Common myeloid progenitor, CD34-positive (primary cell): Measurements from ENCODE around the gene MACROD2.

ENCODE experiments used
- CTCF ChIA-PET: fragments of 350-600 bp; sonication (Branson Sonifier 250); formaldehyde crosslinking; loops from one replicate; lab custom pipeline; 2021; ENCODE audit warnings: antibody characterized with exemption; lab: Charles Lee
- POLR2A ChIA-PET: fragments of 350-600 bp; sonication (Branson Sonifier 250); formaldehyde crosslinking; loops from one replicate; lab custom pipeline; 2021; ENCODE audit warnings: antibody characterized with exemption; lab: Charles Lee
- DNase-seq, 3 donors: peaks; one replicate each; pipeline versions ENCODE4 v3.0.0 to v3.0.0-alpha.2; 2013
- H3K27ac ChIP-seq, 2 experiments: 1 replicate in 1 of 2; 2 replicates in 1 of 2; pipeline ENCODE4 v1.7.0; 2013; ENCODE audit warnings: inconsistent platforms in 2 of 2, low read length in 2 of 2, mild to moderate bottlenecking in 2 of 2, low read depth in 1 of 2, moderate library complexity in 1 of 2; ENCODE audit not compliant: severe bottlenecking in 2 of 2, insufficient read depth in 1 of 2, poor library complexity in 1 of 2
- H3K27me3 ChIP-seq, 5 experiments: replicated peaks in 2 of 5; 1 replicate in 3 of 5; 2 replicates in 2 of 5; pipeline versions ENCODE4 v1.6.1 to v1.7.0; 2013; ENCODE audit warnings: low read length in 4 of 5, mild to moderate bottlenecking in 2 of 5, moderate library complexity in 2 of 5, inconsistent platforms in 1 of 5; ENCODE audit not compliant: insufficient read depth in 5 of 5, control insufficient read depth in 4 of 5
- H3K36me3 ChIP-seq, 4 experiments: 1 replicate in 2 of 4; 2 replicates in 2 of 4; pipeline versions ENCODE4 v1.6.1 to v1.7.0; 2013; ENCODE audit warnings: low read length in 3 of 4, control low read depth in 1 of 4, mild to moderate bottlenecking in 1 of 4; ENCODE audit not compliant: control insufficient read depth in 4 of 4, insufficient read depth in 4 of 4
- H3K4me1 ChIP-seq, 4 experiments: 1 replicate in 3 of 4; 2 replicates in 1 of 4; pipeline versions ENCODE4 v1.6.1 to v1.7.1; 2013; ENCODE audit warnings: low read length in 3 of 4, mild to moderate bottlenecking in 3 of 4, control low read depth in 1 of 4, inconsistent platforms in 1 of 4, moderate library complexity in 1 of 4; ENCODE audit not compliant: control insufficient read depth in 4 of 4, insufficient read depth in 4 of 4; ENCODE audit errors: control extremely low read depth in 1 of 4
- H3K4me3 ChIP-seq, 7 experiments: 1 replicate in 4 of 7; 2 replicates in 3 of 7; pipeline versions ENCODE4 v1.5.1 to v1.7.0; 2013; ENCODE audit warnings: mild to moderate bottlenecking in 7 of 7, low read length in 6 of 7, moderate library complexity in 6 of 7, inconsistent platforms in 2 of 7, low read depth in 2 of 7, control low read depth in 1 of 7; ENCODE audit not compliant: insufficient read depth in 4 of 7, control insufficient read depth in 1 of 7; ENCODE audit errors: extremely low read depth in 1 of 7
- H3K9me3 ChIP-seq, 5 experiments: 1 replicate in 4 of 5; 2 replicates in 1 of 5; pipeline versions ENCODE4 v1.6.1 to v1.7.1; 2013; ENCODE audit warnings: low read length in 4 of 5, mild to moderate bottlenecking in 2 of 5, inconsistent platforms in 1 of 5, low read depth in 1 of 5, moderate library complexity in 1 of 5; ENCODE audit not compliant: control insufficient read depth in 4 of 5, insufficient read depth in 2 of 5; ENCODE audit errors: control extremely low read depth in 1 of 5
- WGBS: methylation state at CpG from one replicate; pipeline ENCODE4 v1.1.5; 2013; ENCODE audit not compliant: insufficient coverage; 5-methylcytosine and 5-hydroxymethylcytosine counted together

Gene MACROD2

DNA sequence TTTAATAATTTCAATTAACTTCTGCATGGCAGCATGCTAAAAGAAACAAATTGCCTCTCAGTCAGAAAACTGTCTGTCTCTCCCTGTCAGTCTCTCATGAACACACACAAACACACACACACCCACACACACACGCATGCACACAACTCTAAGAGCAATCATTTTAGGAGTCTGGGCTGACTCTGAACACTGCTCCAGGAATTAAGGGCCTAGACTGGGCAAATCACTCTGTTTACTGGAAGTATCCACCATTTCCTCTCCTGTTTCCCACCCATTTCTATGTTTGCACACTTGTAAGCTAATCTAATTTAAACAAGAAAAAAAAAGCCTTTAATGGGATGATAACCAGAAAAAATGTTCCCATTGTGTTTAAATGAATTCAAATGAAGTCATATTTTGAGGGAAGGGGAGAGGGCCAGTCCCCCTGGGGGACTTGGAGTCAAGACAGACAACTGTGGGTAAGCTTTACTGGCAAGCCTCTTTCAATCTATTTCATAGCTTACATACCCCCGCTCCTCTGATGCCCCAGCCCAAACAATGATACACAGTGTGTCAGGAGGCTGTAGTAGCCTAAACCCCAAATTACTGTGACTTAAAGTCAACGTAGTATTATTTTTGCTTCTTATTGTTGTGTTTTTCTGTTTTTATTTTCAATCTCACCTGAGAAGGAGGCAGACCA is 789.9 kb downstream of the MACROD2 start:
- Histone ChIP-seq H3K27me3 (no peaks in the 10 kb centered on the region), H3K4me3 (no peak overlapping the region), H3K27ac (no peak overlapping the region), H3K4me1 (no peaks in the 10 kb centered on the region), H3K9me3 (no peaks in the 10 kb centered on the region), H3K36me3 (no peaks in the 10 kb centered on the region)
- 83% methylated on average over 1 of the region's 3 CpGs for WGBS
- ChIA-PET CTCF (no interaction called here), POLR2A (no interaction called here)
- no peak for DNase-seq

DNA sequence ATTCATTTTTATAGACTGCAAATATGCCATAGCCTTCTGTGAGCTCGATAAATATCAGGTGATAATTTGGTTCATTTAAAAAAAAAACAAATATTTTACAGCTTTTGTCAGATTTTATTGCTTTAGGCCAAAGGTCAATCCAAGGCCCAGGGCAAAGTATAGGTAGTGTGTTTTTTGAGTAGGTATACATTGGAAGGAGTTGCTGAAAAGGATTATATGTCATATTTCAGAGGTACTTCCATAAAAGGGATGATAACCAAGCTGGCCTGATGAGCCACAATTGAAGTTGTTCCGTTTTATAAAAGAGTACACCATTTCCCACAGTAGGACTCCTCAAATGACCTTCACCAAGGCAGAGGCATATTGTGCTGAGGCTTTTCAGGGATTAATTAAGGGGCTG is 794.9 kb downstream of the MACROD2 start:
- POLR2A ChIA-PET: no interaction called here
- no peak for DNase-seq
- Histone ChIP-seq H3K27ac (no peak overlapping the region), H3K4me1 (no peaks in the 10 kb centered on the region), H3K36me3 (no peaks in the 10 kb centered on the region), H3K9me3 (no peaks in the 10 kb centered on the region), H3K4me3 (no peak overlapping the region), H3K27me3 (no peaks in the 10 kb centered on the region)
- CTCF ChIA-PET: no interaction called here
- no CpG with 5 or more reads among the region's 2 CpGs for WGBS

DNA sequence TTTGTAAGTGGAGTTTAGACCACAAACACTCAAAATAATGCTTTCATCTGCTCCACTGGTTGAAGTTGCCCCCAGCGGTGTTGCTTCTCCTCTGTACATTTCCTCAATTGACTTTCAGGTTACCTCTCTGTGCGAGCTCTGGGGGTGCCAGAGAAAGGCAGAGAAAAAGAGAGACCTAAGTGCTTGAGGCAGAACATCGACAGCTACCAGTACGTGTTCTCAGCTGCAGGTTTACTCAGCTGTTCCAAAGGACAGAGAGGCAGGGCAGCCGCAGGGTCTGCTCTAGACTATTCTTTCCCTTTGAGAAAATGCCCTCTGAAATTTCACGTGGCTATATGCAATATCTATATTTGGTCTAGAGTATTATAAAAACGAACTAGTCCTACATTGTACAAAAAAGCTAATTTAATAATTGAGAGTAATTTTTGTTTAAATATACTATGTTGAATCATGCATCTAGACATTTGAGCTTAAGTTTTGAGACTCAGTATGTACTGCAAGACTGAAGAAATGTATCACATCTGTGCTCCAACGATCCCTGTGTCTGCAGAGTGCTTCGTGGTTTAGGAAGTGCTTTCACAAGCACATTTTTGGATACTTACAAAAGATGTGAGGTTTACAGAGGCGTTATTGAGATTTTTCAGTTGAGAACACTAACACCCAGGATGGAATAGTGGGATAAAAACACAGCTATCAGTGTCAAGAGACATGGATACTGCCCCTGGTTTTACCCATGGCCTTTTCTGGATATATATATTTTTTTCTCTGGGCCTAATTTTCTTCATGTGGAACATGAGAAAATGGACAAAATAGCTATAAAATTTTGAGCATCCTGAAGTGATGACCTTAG is 795.7 kb downstream of the MACROD2 start:
- Histone ChIP-seq H3K27me3 (no peaks in the 10 kb centered on the region), H3K4me3 (no peak overlapping the region), H3K4me1 (no peaks in the 10 kb centered on the region), H3K27ac (no peak overlapping the region), H3K9me3 (no peaks in the 10 kb centered on the region), H3K36me3 (no peaks in the 10 kb centered on the region)
- POLR2A ChIA-PET: no interaction called here
- no peak for DNase-seq
- CTCF ChIA-PET: no interaction called here
- 87% methylated on average over 5 of the region's 10 CpGs for WGBS

DNA sequence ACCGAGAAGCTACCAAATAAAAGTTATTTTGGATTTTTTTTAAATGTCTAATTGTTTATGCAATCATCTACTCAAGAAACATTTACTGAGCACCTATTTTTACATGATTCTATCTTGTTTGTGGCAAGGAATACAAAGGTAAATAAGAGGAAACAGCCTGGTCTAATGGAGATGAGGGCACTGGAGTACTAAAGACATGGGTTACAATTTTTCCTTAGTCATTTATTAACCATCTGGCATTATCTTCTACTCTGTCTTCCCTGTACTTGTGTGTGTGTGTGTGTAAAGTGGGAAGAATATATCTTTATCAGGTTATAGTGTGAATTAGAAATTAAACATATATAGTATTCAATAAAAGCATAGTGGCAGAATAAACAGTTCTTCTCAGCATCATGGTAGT is 797.6 kb downstream of the MACROD2 start:
- H3K4me3 ChIP-seq: no peak overlapping the region
- no peaks in the 10 kb centered on the region for H3K36me3 ChIP-seq
- no peaks in the 10 kb centered on the region for H3K4me1 ChIP-seq
- ChIA-PET POLR2A (no interaction called here), CTCF (no interaction called here)
- DNase-seq: no peak
- no peaks in the 10 kb centered on the region for H3K27me3 ChIP-seq
- no CpG with 5 or more reads among the region's 1 CpG for WGBS
- no peak overlapping the region for H3K27ac ChIP-seq
- H3K9me3 ChIP-seq: no peaks in the 10 kb centered on the region

DNA sequence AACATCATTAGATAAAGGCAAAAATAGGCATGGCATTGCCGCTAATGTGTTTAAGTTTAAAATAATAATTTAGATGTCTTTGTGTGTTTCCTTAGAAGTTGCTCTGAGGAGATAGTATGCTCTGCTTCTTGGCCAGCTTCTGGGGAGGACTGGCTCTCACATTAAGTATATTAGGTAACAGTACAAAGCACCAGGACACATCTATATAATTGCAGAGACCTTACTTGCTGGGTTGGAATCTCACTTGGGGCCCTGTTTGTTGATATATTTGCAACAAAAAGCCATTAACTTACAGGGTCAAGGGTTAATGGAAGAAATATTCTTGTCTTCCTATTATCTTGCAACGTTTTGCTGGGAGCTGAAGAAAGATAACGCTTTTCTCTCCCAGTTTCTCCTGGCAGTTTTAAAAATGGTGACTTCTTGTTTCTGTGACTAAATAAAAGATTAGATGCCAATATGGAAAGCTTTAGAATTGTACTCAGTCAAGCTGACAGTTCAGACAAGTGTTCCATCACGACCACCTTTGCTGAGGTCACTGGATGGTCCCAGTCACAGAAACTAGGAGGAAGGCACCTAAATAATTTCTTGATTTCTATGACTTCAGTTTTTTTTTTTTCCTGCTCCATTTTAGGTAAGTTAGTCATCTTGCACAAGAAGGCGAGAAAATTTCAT is 804.4 kb downstream of the MACROD2 start:
- CTCF ChIA-PET: no interaction called here

DNA sequence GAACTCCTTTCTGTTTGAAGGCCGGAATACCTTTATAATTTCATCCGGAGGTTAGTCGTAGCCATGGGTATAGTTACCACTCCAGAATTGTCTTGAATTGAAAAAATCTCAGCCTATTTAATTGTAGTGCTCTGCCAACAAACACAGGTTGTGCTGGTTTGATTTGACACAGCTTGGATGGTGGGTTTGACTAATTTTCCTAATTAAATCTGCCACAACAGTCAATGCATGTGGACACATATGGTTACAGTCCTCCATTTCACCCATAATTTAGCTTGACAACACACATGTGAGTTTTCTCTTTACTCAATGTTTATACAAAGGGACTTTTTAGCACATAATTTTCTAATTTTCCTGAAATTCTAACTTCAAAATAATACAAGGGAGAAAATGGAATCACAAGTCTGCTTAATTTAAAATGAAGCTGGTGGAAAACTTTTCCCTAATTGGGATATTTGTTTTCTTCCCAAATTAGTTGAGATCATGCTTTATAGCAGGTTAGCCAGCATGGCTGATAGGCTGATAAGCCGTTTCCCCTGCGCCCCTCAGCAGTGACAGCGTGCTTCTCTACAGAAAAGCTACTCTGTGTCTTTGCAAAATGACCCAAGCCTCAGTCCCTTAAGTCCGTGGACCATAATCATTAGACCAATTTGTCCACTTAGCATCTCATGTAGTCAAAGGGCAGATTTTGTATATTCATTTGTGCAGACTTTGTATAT is 805.5 kb downstream of the MACROD2 start:
- DNase-seq: no peak
- no peaks in the 10 kb centered on the region for H3K36me3 ChIP-seq
- no peaks in the 10 kb centered on the region for H3K4me1 ChIP-seq
- no peaks in the 10 kb centered on the region for H3K9me3 ChIP-seq
- H3K27ac ChIP-seq: no peak overlapping the region
- ChIA-PET POLR2A (no interaction called here), CTCF (no interaction called here)
- H3K27me3 ChIP-seq: no peaks in the 10 kb centered on the region
- WGBS: 100% methylated on average over 6 of the region's 7 CpGs
- no peak overlapping the region for H3K4me3 ChIP-seq

More for the DNA sequence above, 804.4 kb downstream of the MACROD2 start:
- POLR2A ChIA-PET: no interaction called here
- H3K4me3 ChIP-seq: no peak overlapping the region
- H3K27ac ChIP-seq: no peak overlapping the region
- no peaks in the 10 kb centered on the region for H3K27me3 ChIP-seq
- H3K4me1 ChIP-seq: no peaks in the 10 kb centered on the region
- H3K9me3 ChIP-seq: no peaks in the 10 kb centered on the region
- no peak for DNase-seq
- H3K36me3 ChIP-seq: no peaks in the 10 kb centered on the region
- whole genome bisulfite sequencing: 68% methylated on average over 3 of the region's 5 CpGs
